Measurements from ENCODE around the gene SERF2. TPM values are rescaled to one million over a fixed set of nuclear protein-coding genes. Genes with fewer than 3 reads are reported as not detected.
A peak's percentile ranks its signal among the peaks of the same experiment; 100 is the strongest.

Gene SERF2
- total and polyA plus RNA-seq, 2 of the 8 experiments (the other 6 are each of a cell fraction or from before 2014, with no cell fraction given), result 655 to 999 TPM

DNA sequence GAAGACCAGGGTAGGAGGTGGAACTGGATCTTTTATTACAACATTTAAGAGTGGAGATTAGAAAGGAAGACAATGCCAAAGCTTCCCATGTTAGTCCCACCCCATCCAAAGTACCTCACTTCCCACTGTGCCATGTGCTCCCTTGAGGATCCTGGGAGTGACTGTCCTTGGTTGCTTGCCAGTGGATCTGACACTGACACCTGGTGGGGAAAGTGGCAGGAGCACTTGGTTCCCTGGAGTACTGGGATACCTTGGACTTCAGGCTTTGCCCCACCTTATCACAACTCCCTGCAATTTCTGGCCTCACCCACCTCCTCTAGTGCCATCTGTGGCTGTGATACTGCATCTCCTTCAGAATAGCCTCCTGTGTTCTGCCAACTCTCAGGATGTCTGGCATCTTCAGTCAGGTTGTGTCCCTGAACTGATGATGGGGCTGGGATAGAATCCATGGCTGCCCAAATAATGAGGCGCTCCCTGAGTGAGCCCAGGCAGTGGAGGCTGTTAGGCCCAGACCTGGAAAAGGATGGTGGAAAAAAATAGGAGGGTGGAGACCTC, 16.6 kb upstream of the SERF2 start (continued):
- TF ChIP-seq SIN3A (conservative IDR thresholded peaks at IDR 0.05 in 1 of 2, IDR thresholded peaks at IDR 0.05 in 1 of 2; ENCODE audit: low read depth in 1 of 2, low read length in 2 of 2), result peak in 1 of 2 experiments; percentile 59; a peak in 1 of 4 replicates
